ENCODE results near the gene OR2A5.

Gene OR2A5

DNA sequence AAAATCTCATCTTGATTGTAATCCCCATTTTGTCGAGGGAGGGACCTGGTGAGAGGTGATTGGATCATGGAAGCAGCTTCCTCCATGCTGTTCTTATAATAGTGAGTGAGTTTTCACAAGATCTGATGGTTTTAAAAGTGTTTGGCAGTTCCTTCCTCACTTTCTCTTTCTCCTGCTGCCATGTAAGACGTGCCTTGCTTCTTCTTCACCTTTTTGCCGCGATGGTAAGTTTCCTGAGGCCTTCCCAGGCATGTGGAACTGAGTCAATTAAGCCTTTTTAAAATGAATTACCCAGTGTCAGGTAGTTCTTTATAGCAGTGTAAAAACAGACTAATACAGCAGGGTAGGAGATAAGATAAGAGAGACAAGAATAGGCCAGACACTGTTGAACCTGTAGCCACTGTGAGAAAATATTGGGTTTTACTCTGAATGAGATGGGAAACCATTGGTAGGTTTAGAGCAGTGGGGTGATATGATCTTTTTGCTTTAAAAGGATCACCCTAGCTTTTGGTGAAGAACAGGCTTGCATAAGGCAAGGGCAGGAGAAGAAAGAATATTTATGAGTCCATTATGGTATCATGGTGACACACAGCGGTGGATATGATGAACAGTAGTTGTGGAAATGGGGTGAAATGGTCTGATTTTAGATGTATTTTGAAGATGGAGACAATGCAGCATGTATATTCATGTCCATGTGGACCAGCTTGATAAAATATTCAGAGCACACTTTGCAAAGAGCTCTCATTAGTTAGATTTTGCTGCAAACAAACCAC lies 37.1 kb upstream of the OR2A5 start:
- peak; percentile 11 for DNase-seq (ENCODE audit: extremely low read depth, low read depth)
- TF ChIP-seq, protein P1, sequence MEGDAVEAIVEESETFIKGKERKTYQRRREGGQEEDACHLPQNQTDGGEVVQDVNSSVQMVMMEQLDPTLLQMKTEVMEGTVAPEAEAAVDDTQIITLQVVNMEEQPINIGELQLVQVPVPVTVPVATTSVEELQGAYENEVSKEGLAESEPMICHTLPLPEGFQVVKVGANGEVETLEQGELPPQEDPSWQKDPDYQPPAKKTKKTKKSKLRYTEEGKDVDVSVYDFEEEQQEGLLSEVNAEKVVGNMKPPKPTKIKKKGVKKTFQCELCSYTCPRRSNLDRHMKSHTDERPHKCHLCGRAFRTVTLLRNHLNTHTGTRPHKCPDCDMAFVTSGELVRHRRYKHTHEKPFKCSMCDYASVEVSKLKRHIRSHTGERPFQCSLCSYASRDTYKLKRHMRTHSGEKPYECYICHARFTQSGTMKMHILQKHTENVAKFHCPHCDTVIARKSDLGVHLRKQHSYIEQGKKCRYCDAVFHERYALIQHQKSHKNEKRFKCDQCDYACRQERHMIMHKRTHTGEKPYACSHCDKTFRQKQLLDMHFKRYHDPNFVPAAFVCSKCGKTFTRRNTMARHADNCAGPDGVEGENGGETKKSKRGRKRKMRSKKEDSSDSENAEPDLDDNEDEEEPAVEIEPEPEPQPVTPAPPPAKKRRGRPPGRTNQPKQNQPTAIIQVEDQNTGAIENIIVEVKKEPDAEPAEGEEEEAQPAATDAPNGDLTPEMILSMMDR (IDR thresholded peaks at IDR 0.05; ENCODE audit: low read depth, low read length), result peak; percentile 39

DNA sequence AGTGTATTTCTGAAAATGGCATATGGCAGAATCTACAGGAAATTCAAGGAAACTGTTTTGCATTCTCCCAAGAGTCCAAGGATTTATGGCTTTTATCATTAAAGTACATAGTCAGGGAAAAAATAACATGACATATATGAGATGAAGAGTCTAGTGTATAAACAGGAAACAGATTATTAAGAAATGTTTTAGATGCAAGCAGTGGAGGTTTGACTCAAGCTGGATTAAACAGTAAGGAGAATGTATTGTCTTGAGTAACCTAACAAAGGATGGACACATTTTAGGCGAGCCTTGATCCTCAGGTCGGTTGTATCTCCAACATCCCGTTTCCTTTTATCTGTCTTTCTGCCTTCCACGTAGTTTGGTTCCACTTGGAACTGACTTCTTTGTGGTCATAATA lies 30.7 kb upstream of the OR2A5 start:
- no peak for DNase-seq (ENCODE audit: extremely low read depth, low read depth)
- TF ChIP-seq, protein P1 (IDR thresholded peaks at IDR 0.05; ENCODE audit: low read depth, low read length), result no peak

DNA sequence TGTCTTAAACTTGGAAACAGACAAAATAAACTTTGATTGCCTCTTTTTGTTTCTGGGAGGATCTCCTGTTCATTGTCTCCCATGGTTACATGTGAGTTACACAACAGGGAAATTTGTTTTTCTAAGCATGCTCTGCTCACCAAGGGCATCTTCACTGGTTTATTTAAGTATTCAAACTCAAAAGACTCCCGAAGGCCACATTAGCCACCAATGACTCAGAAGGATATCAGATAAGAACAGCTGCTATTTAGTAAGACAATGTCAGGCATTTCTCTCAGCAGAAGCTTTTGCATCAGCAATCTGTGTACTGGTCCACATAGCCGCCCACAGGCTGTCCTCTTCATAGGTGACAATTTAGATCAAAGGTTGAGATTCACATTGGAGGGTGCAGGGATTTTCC lies 29.3 kb upstream of the OR2A5 start:
- TF ChIP-seq, protein P1 (IDR thresholded peaks at IDR 0.05; ENCODE audit: low read depth, low read length), result no peak
- peak; percentile 66 for DNase-seq (ENCODE audit: extremely low read depth, low read depth)

DNA sequence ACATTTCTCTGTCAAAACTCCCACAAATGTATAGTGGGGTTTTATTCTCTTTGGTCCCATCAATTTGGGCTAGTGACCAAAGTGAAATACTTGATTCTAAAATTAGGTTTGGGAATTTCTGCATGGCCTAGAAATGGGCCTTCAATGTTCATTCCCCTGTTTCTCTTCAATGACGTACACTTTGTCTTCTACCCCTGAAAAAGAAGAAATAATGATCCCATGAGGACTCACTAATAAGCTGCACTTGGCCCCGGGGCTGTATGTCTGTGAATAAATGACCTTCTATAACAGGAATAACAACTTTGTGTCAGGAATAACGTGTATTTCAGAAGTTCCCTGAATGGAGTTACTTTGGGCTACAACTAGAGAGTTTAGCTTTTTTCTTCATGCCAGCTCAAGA lies 28.4 kb upstream of the OR2A5 start:
- DNase-seq (ENCODE audit: extremely low read depth, low read depth), result no peak
- TF ChIP-seq, protein P1 (IDR thresholded peaks at IDR 0.05; ENCODE audit: low read depth, low read length), result no peak

DNA sequence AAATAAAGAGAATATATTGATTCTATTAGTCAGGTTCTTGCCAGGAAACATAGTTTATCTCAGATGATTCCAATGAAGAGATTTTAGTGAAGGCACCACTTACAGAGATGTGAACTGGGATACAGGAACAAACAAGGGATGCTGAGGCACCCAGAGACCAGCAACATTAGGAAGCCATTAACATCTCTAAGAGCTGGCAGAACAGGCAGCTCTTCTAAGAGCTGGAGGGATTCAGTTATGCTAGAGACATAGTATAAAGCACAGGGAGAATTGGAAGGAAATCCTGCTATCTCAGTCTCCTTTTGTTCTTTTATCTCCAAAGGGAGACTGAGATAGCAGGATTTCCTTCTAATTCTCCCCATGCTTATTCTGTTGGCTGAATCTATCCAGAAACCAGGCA lies 26.6 kb upstream of the OR2A5 start:
- TF ChIP-seq, protein P1 (IDR thresholded peaks at IDR 0.05; ENCODE audit: low read depth, low read length), result no peak
- DNase-seq (ENCODE audit: extremely low read depth, low read depth), result no peak

DNA sequence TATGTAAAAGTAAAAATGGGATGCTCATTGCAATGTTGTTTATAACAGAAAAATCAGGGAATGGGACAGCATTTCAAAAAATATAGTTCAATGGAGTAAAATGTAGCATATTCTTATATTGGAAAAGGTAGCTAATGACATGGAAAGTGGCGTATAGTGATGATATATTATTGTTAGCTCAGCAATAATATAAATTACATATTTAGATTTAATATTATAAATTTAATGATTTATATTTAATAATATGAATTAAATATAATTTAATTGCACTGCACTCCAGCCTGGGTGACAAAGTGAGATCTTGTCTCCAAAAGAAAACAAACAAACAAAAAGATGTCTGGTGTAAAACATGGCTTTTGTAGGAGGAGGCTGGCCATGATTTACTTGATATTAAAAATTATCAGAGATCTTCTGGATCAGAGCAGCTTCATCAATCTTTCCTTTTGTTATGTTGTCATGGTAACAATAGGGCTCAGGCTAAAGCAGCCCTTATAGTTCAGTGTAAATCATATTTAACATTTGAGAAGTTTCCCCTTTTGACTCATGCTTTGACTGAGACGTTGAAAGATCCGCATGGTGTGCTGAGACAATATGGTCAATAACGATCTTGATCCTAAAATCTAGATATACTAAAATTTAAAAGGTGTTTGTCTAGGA lies 25.4 kb upstream of the OR2A5 start:
- no peak for DNase-seq (ENCODE audit: extremely low read depth, low read depth)
- TF ChIP-seq, protein P1 (IDR thresholded peaks at IDR 0.05; ENCODE audit: low read depth, low read length), result no peak

DNA sequence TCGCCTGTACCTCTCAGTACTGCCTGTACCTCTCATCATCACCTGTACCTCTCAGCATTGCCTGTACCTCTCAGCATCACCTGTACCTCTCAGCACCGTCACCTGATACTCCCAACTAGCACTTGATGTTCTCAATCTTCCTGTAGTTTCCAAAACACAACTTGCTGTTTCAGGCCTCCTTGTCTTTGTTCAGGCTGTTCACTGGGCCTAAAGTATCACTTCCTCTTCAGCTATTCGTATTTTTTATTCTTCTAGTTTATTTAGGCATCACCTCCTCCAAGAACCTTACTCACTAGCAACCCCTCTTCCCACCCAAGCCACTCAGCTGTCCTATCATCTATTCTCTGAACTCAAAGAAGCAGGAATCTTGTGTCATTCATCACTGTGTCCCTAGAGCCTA lies 24.5 kb upstream of the OR2A5 start:
- TF ChIP-seq, protein P1 (IDR thresholded peaks at IDR 0.05; ENCODE audit: low read depth, low read length), result no peak
- no peak for DNase-seq (ENCODE audit: extremely low read depth, low read depth)

All from AG09319 (cell line).